MG63 (cell line): Measurements from ENCODE around the gene RAB13. TPM values are rescaled to one million over a fixed set of nuclear protein-coding genes. Genes with fewer than 3 reads are reported as not detected.
"Not testable (repeated sequence)": the region's sequence is repeated elsewhere in the genome, so short reads cannot be mapped to it uniquely, and the experiment has no call there.

Experiments
- DNase-seq: peaks from one replicate; pipeline ENCODE4 v3.0.0-alpha.2; 2020
- H3K27me3 ChIP-seq: fragments of 250-450 bp; sonication (Bioruptor Pico); 2 replicates; pipeline ENCODE4 v1.5.1; 2020; ENCODE audit warnings: mild to moderate bottlenecking, moderate library complexity
- H3K36me3 ChIP-seq: fragments of 250-450 bp; sonication (Bioruptor Pico); 2 replicates; pipeline ENCODE4 v1.5.1; 2020; ENCODE audit warnings: mild to moderate bottlenecking, moderate library complexity
- H3K4me3 ChIP-seq: fragments of 250-450 bp; sonication (Bioruptor Pico); 2 replicates; pipeline ENCODE4 v1.5.1; 2020; ENCODE audit warnings: mild to moderate bottlenecking, moderate library complexity
- H3K9me3 ChIP-seq: fragments of 250-450 bp; sonication (Bioruptor Pico); 2 replicates; pipeline ENCODE4 v1.5.1; 2020; ENCODE audit warnings: mild to moderate bottlenecking, moderate library complexity
- total RNA-seq: library from RNA; depleted of rRNA; stranded (reverse); fragments of >200 nt; shearing (Covaris generic); gene quantifications from 2 replicates; pipeline ENCODE4 v1.2.3, GENCODE V29; 2014; ENCODE audit warnings: low replicate concordance; rRNA removed

Gene RAB13
- 11.3 and 13.3 TPM in 2 replicates for total RNA-seq

DNA sequence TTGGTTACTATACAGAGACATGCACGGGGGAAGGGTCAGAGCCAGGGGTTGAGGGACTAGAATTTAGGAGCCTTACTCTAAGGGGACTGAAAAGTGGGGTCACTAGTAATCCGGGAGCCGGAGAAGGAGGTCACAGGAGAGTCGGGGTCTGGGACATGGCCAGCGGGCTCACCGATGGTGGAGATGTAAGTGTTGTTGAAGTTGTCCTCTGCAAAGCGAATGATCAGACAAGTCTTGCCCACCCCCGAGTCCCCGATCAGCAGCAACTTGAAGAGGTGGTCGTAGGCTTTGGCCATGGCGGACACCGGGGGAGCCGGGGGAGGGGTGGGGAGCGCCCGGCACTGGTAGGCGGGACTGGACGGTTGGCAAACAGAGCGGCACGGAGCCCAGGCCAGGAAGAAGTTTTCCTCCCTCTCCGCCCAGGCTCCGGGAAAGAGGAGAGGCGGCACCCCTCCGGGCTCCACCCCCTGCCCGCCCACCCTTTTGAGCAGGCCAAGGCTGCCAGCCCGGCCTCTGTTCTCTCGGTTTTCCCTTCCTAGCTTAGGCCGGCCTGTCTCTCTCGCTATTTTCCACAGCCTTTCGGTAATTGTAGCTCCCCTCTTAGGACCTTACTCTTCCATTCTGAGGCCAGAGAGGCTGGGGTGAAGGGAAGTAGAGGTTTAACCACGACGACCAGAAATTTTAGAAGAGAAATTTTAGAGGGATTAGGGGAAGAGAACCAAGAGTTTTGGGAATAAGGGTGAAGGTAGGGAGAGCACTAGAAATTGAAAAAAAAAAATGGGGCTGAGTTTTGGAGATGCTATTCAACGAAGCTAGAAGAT is at the start of gene RAB13:
Gene RAB13 (minus strand): TSS at position 399 of the 821 bp plus-strand sequence. CDS start 103 bp downstream, at position 296.
- H3K27me3 ChIP-seq: no peaks in the 10 kb centered on the region
- peak; percentile 92 for DNase-seq
- H3K4me3 ChIP-seq: peak within 1 kb of the TSS; percentile 72
- no peaks in the 10 kb centered on the region for H3K9me3 ChIP-seq
- peaks cover 23% of the 10 kb centered on the region for H3K36me3 ChIP-seq

GRCh38 chr1:154033697-154034096 is 47.6 kb upstream of the RAB13 start:
- H3K9me3 ChIP-seq, DNase-seq, H3K36me3 ChIP-seq, H3K4me3 ChIP-seq, H3K27me3 ChIP-seq: not testable (repeated sequence)

- DNase-seq: no peak
- H3K4me3 ChIP-seq: no peak overlapping the region
- no peaks in the 10 kb centered on the region for H3K27me3 ChIP-seq
- H3K9me3 ChIP-seq: no peaks in the 10 kb centered on the region
- no peaks in the 10 kb centered on the region for H3K36me3 ChIP-seq
These were observed 33.8 kb upstream of the RAB13 start for GRCh38 chr1:154019940-154020339.

DNA sequence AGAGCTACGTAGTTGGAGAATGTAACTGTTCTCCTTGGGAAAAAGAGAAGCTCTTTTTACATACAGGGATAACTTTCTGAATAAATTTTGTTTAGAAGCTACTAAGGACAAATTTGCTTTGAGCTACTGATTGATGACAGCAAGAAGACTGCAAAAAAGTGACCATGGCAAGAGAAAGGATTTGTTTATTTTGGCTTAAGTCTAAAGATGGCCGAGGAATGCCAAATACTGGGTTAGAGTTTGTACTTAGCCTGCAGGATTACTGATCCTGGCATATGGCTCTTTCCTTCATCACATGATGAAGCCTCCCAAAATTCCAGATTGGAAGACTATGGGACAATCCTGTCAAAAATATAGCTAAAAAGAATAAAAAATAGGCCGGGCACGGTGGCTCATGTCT is 33.1 kb upstream of the RAB13 start:
- Histone ChIP-seq H3K36me3 (no peaks in the 10 kb centered on the region), H3K9me3 (no peaks in the 10 kb centered on the region), H3K27me3 (no peaks in the 10 kb centered on the region), H3K4me3 (no peak overlapping the region)
- DNase-seq: no peak

DNA sequence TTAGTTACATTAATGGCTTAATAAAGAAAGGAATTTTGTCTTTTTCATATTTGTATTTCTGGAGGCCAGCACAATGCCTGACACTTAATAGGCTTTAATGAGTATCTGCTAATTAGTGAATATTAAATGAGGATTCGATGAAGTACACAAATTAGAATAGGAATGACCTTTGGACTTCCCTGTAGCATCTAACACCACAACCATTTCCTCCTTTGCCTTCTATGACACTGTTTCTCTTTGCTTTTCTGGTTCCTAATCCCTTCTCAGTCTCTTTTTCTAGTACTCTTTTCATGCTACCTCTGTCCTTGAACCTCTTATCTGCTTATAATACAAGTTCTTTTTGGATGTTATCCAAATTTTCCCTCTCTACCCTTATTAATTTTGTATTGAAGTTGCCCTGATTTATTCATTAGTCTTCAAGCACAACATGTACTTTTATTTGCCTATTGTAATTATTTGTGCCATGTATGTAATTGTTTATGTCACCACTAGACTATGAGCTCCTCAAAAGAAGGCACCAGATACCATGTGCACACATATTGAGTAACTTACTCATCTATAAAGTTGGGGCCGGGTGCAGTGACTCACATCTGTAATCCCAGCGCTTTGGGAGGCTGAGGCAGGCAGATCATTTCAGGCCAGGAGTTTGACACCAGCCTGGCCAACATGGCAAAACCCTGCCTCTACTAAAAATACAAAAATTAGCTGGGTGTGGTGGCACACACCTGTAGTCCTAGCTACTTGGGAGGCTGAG is 28.2 kb upstream of the RAB13 start:
- Histone ChIP-seq H3K36me3 (no peaks in the 10 kb centered on the region), H3K27me3 (no peaks in the 10 kb centered on the region), H3K4me3 (no peak overlapping the region), H3K9me3 (no peaks in the 10 kb centered on the region)
- DNase-seq: peak; percentile 75

DNA sequence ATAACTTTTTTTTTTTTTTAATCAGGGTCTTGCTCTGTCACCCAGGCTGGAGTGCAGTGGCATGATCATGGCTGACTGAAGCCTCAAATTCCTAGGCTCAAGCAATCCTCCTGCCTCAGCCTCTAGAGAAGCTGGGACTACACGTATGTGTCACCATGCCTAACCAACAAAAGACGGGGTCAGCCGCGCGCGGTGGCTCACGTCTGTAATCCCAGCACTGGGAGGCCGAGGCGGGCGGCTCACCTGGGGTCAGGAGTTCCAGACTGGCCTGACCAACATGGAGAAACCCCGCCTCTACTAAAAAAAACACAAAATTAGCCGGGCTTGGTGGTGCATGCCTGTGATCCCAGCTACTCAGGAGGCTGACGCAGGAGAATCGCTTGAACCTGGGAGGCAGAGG is 26.4 kb upstream of the RAB13 start:
- H3K9me3 ChIP-seq, H3K27me3 ChIP-seq, H3K4me3 ChIP-seq, DNase-seq, H3K36me3 ChIP-seq: not testable (repeated sequence)

- Histone ChIP-seq H3K27me3 (no peaks in the 10 kb centered on the region), H3K9me3 (no peaks in the 10 kb centered on the region), H3K36me3 (no peaks in the 10 kb centered on the region), H3K4me3 (no peak overlapping the region)
- DNase-seq: no peak
These were observed 26.0 kb upstream of the RAB13 start for GRCh38 chr1:154012129-154012528.

- H3K4me3 ChIP-seq: no peak overlapping the region
- no peak for DNase-seq
- H3K27me3 ChIP-seq: no peaks in the 10 kb centered on the region
These were observed 20.0 kb upstream of the RAB13 start for GRCh38 chr1:154006136-154006535.

DNA sequence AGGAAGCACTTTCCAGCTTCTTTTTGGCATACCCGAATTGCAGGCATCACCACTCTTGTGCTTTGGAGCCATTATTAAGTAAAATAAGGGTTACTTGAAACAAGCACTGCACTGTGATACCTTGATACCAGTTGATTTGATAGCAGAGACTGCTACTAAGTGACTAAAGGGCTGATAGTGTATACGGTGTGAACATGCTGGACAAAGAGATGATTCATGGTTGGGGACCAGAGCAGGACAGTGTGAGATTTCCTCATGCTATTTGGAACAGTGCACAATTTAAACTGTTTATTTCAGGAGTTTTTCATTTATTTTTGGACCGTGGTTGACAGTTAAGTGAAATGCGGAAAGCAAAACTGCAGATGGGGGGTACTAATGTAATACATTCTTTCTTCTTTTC is 14.3 kb upstream of the RAB13 start:
- H3K36me3 ChIP-seq: peaks cover 3% of the 10 kb centered on the region; the same call in 1 of the 2 replicates
- no peak overlapping the region for H3K4me3 ChIP-seq
- no peak for DNase-seq
- H3K9me3 ChIP-seq: no peaks in the 10 kb centered on the region
- no peaks in the 10 kb centered on the region for H3K27me3 ChIP-seq

More at GRCh38 chr1:154006136-154006535, 20.0 kb upstream of the RAB13 start:
- H3K9me3 ChIP-seq: no peaks in the 10 kb centered on the region
- no peaks in the 10 kb centered on the region for H3K36me3 ChIP-seq

DNA sequence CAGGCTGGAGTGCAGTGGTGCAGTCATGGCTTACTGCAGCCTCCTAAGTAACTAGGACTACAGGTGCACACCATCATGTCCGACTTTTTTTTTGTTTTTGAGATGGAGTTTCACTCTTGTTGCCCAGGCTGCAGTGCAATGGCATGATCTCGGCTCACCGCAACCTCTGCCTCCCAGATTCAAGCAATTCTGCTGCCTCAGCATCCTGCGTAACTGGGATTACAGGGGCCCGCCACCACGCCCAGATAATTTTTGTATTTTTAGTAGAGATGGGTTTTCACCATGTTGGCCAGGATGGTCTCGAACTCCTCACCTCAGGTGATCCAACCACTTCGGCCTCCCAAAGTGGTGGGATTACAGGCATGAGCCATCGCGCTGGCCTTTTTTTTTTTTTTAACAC is 10.7 kb upstream of the RAB13 start:
- not testable (repeated sequence) for DNase-seq, H3K27me3 ChIP-seq, H3K4me3 ChIP-seq, H3K9me3 ChIP-seq
- peaks cover 38% of the 10 kb centered on the region for H3K36me3 ChIP-seq

GRCh38 chr1:153995640-153996039 is 9.5 kb upstream of the RAB13 start:
- Histone ChIP-seq H3K27me3 (no peaks in the 10 kb centered on the region), H3K36me3 (peaks cover 50% of the 10 kb centered on the region), H3K4me3 (no peak overlapping the region), H3K9me3 (no peaks in the 10 kb centered on the region)
- no peak for DNase-seq

DNA sequence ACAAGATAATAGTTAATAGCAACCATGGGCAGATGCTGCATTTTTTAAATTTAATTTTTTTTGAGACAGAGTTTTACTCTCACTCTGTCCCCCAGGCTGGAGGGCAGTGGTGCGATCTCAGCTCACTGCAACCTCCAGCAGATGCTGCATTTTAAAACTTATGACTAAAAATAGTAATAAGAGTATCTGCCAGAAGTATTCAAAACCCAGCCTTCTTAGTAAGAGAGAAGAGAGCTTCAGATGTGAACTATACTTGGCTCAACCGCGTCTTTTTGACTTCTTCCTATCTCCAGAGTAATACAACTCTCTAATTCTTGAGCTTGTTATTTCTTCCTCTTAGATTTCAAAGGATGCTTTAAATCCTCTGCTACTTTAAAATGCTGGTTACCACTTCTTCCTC is 9.1 kb upstream of the RAB13 start:
- Histone ChIP-seq H3K27me3 (no peaks in the 10 kb centered on the region), H3K4me3 (no peak overlapping the region), H3K9me3 (no peaks in the 10 kb centered on the region), H3K36me3 (peaks cover 51% of the 10 kb centered on the region)
- no peak for DNase-seq

DNA sequence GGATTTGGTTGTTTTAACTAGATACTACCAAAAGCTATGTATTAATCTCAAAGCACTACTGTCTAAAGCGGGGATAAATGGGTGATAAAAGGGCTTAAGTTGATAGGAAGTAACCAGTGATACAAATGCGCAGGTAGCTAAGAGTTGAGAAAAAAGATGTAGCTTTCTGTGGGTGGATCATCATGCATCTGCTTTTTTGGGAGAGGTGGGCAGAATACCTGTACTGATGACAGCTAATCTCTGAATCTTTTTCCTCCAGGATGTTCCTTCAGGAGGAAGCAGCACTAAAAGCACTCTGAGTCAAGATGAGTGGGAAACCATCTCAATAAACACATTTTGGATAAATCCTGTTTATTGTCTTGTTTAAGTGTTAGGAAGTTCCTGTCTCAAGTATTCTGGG is 5.7 kb upstream of the RAB13 start:
- H3K4me3 ChIP-seq: peak overlapping the region; percentile 96
- no peaks in the 10 kb centered on the region for H3K9me3 ChIP-seq
- peaks cover 51% of the 10 kb centered on the region for H3K36me3 ChIP-seq
- no peaks in the 10 kb centered on the region for H3K27me3 ChIP-seq
- no peak for DNase-seq

- H3K9me3 ChIP-seq: no peaks in the 10 kb centered on the region
- H3K27me3 ChIP-seq: no peaks in the 10 kb centered on the region
- DNase-seq: no peak
- H3K36me3 ChIP-seq: peaks cover 51% of the 10 kb centered on the region
- peak overlapping the region; percentile 96 for H3K4me3 ChIP-seq
These were observed 5.1 kb upstream of the RAB13 start for GRCh38 chr1:153991151-153991630.

- Histone ChIP-seq H3K27me3 (no peaks in the 10 kb centered on the region), H3K4me3 (peak within 1 kb of the TSS; percentile 96), H3K9me3 (no peaks in the 10 kb centered on the region), H3K36me3 (peaks cover 50% of the 10 kb centered on the region)
- DNase-seq: peak; percentile 93
These were observed 4.5 kb upstream of the RAB13 start, which contains the start of gene RPS27 for GRCh38 chr1:153990468-153991150. RPS27 (plus strand) TSS chr1:153990762; CDS start chr1:153990797, 35 bp downstream.

DNA sequence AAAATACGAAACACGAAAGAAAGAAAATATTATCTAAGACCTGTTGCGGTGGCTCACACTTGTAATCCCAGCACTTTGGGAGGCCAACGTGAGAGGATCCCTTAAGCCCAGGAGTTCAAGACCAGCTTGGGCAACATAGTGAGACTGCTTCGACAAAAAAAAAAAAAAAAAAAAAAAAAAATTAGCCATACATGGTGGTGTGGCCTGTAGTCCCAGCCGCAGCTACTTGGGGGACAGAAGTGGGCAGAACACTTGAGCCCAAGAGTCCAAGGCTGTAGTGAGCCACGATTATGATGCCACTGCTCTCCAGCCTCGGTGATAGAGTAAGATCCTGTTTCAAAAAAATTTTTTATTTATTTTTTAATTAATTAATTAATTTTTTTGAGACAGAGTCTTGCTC is 1.5 kb upstream of the RAB13 start:
- DNase-seq: no peak
- H3K9me3 ChIP-seq: no peaks in the 10 kb centered on the region
- peaks cover 30% of the 10 kb centered on the region for H3K36me3 ChIP-seq
- H3K27me3 ChIP-seq: no peaks in the 10 kb centered on the region
- no peak overlapping the region for H3K4me3 ChIP-seq
